Activated T-helper 17 cell treated with anti-CD3 and anti-CD28 coated beads, Interleukin-2, amount 50 U/mL, for 72 hours (primary cell): Measurements from ENCODE around the gene ETNK2. TPM values are rescaled to one million over a fixed set of nuclear protein-coding genes. Genes with fewer than 3 reads are reported as not detected.
"Not testable (repeated sequence)": the region's sequence is repeated elsewhere in the genome, so short reads cannot be mapped to it uniquely, and the experiment has no call there.

Experiments used
- ATAC-seq: fragments of 150-1000 bp; cut with Tn5 transposase; replicated peaks from 2 replicates; pipeline ENCODE4 v1.10.0; 2021; ENCODE audit warnings: mild to moderate bottlenecking, moderate library complexity
- H3K27ac Mint-ChIP-seq: one replicate; pipeline ENCODE4 v1.8.0; 2022; ENCODE audit warnings: mixed read lengths
- H3K27me3 Mint-ChIP-seq: one replicate; pipeline ENCODE4 v1.8.0; 2022; ENCODE audit warnings: mixed read lengths
- H3K36me3 Mint-ChIP-seq: one replicate; pipeline ENCODE4 v1.8.0; 2022; ENCODE audit warnings: low read depth, mild to moderate bottlenecking, mixed read lengths
- H3K4me1 Mint-ChIP-seq: one replicate; pipeline ENCODE4 v1.8.0; 2022; ENCODE audit warnings: mixed read lengths
- H3K4me3 Mint-ChIP-seq: one replicate; pipeline ENCODE4 v1.8.0; 2022; ENCODE audit warnings: mild to moderate bottlenecking, mixed read lengths
- H3K9me3 Mint-ChIP-seq: one replicate; pipeline ENCODE4 v1.8.0; 2022; ENCODE audit warnings: mixed read lengths
- total RNA-seq, 2 donors: library from RNA; stranded (reverse); gene quantifications; one replicate each; pipeline ENCODE4 v1.2.3, GENCODE V29; 2022

The ETNK2 gene
- total RNA-seq, 2 donors from 2014 or later, result 0.35 to 0.42 TPM

GRCh38 chr1:204112876-204113730, 38.7 kb downstream of the ETNK2 start:
- Mint-ChIP-seq H3K4me1 (no peaks in the 10 kb centered on the region), H3K27me3 (no peaks in the 10 kb centered on the region), H3K36me3 (no peaks in the 10 kb centered on the region), H3K4me3 (no peak overlapping the region), H3K27ac (peak overlapping the region; percentile 58), H3K9me3 (no peaks in the 10 kb centered on the region)
- no peak for ATAC-seq

DNA sequence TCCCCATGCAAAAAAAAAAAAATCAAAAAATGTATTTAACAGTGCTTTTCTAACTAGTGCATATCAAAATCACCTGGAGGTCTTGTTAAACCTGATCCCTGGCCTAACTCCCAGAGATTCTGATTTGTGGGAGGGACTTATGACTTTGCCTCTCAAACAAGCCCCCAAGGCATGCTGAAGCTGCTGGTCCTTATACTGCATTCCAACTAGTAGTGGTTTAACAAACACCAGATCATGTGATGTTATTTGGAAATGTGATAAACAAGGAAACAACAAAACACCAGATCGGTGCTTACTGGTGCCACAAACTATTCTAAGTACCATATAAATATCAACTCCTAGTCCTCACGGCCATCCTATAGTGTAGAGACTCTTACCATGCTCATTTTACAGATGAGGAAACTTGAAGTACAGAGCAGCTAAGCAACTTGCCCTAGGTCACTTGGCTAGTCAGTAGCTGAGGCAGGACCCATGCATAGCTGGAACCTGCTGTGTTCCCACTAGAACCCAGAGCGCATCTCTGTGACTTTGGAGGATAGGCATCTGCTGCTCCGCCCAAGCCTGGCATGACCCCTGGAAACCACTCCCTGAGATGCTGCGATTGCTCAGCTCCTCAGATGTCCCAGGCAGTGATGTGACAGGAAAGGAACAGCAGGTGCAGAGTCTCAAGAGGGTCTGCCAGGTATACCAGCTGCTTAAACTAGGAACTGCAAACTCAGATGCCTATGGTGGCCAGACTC, 40.8 kb downstream of the ETNK2 start:
- no peaks in the 10 kb centered on the region for H3K27me3 Mint-ChIP-seq
- no peaks in the 10 kb centered on the region for H3K9me3 Mint-ChIP-seq
- ATAC-seq, result no peak
- H3K36me3 Mint-ChIP-seq, result no peaks in the 10 kb centered on the region
- H3K27ac Mint-ChIP-seq, result no peak overlapping the region
- no peaks in the 10 kb centered on the region for H3K4me1 Mint-ChIP-seq
- H3K4me3 Mint-ChIP-seq, result no peak overlapping the region

GRCh38 chr1:204108312-204109141, 43.3 kb downstream of the ETNK2 start:
- Mint-ChIP-seq H3K27ac (peak overlapping the region; percentile 58), H3K4me3 (no peak overlapping the region), H3K9me3 (no peaks in the 10 kb centered on the region), H3K4me1 (peaks cover 8% of the 10 kb centered on the region), H3K36me3 (no peaks in the 10 kb centered on the region), H3K27me3 (no peaks in the 10 kb centered on the region)
- no peak for ATAC-seq

- Mint-ChIP-seq H3K9me3 (no peaks in the 10 kb centered on the region), H3K27ac (no peak overlapping the region), H3K27me3 (no peaks in the 10 kb centered on the region), H3K36me3 (no peaks in the 10 kb centered on the region), H3K4me1 (peaks cover 11% of the 10 kb centered on the region), H3K4me3 (no peak overlapping the region)
- no peak for ATAC-seq
Observed at GRCh38 chr1:204107892-204108291, 44.0 kb downstream of the ETNK2 start.

- no peaks in the 10 kb centered on the region for H3K9me3 Mint-ChIP-seq
- H3K27me3 Mint-ChIP-seq, result no peaks in the 10 kb centered on the region
- ATAC-seq, result no peak
- H3K4me3 Mint-ChIP-seq, result no peak overlapping the region
- no peaks in the 10 kb centered on the region for H3K36me3 Mint-ChIP-seq
- no peak overlapping the region for H3K27ac Mint-ChIP-seq
- peaks cover 19% of the 10 kb centered on the region for H3K4me1 Mint-ChIP-seq
Observed at GRCh38 chr1:204106825-204107224, 45.0 kb downstream of the ETNK2 start.

- Mint-ChIP-seq H3K27ac (peak overlapping the region; percentile 88), H3K4me3 (peak overlapping the region; percentile 61), H3K27me3 (no peaks in the 10 kb centered on the region), H3K36me3 (no peaks in the 10 kb centered on the region), H3K9me3 (no peaks in the 10 kb centered on the region), H3K4me1 (peaks cover 19% of the 10 kb centered on the region)
- ATAC-seq, result no peak
Observed at GRCh38 chr1:204105131-204105515, 46.7 kb downstream of the ETNK2 start.

GRCh38 chr1:204104331-204105130, 47.3 kb downstream of the ETNK2 start:
- Mint-ChIP-seq H3K4me1 (peaks cover 19% of the 10 kb centered on the region), H3K27ac (peak overlapping the region; percentile 88), H3K9me3 (no peaks in the 10 kb centered on the region), H3K36me3 (no peaks in the 10 kb centered on the region), H3K4me3 (peak overlapping the region; percentile 61), H3K27me3 (no peaks in the 10 kb centered on the region)
- peak; percentile 51 for ATAC-seq

GRCh38 chr1:204103431-204103741, 48.5 kb downstream of the ETNK2 start:
- H3K4me3 Mint-ChIP-seq, result peak overlapping the region; percentile 67

DNA sequence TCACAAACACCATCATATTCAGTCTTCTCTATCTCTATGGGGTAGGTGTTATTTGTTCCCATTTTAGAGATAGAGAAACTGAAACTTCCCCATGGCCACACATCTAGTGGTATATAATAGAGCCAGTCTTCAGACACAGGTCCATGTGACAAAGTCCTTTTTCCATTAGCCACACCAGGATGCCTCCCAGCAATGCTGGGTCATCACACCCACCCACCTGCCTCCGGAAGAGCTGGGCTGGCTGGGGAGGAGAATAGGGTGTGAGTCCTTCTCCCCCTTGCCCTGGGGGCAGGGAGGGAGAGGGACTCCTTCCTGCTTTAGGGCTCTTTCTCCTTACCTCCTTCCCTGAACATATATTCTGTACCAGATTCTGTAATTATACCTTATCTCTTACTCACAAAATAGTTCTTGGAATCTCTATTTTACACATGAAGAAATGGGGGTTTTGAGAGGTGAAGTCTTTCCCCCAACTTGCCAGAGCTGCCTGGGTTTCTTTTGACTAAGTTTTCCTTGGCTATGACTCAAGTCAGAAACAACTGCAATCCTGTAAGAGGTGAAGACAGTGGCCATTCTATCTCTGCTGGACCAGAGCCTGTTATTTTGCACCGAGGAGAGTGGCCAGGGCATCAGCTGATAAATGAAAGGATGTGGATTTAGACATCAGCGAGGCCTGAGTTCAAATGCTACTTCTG, 49.0 kb downstream of the ETNK2 start:
- peak; percentile 58 for ATAC-seq
- Mint-ChIP-seq H3K9me3 (no peaks in the 10 kb centered on the region), H3K4me3 (peak overlapping the region; percentile 67)

More at GRCh38 chr1:204103431-204103741, 48.5 kb downstream of the ETNK2 start:
- Mint-ChIP-seq H3K27me3 (no peaks in the 10 kb centered on the region), H3K4me1 (peaks cover 19% of the 10 kb centered on the region), H3K36me3 (no peaks in the 10 kb centered on the region), H3K27ac (peak overlapping the region; percentile 68), H3K9me3 (no peaks in the 10 kb centered on the region)
- no peak for ATAC-seq

DNA sequence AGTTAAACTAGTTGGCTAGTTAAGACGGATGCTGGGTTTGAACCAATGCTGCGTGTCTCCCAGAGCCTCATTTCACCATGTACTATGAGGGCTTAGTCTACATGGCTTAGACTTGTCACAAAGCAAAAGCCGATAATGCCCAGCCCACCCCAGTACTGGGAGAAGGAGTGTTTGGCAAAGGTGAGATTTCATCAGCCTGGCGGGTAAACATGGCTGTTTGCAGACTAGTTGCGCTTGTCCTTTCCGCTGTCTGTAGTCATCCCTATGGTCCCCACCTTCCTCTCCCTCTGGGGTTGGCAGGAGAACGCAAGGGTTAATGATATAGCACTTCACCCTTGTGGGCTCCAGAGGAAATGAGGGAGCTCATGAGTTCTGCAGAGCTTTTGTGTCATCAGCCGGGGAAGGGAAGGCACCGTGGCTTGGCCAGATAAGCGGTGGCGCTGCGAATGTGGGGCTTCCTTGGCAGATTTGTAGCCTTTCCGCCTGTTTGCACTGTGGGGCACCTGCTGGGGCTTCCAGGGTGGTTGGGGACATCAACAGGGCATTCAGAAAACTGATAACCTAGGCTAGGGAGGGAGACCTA, 49.7 kb downstream of the ETNK2 start:
- peak; percentile 10 for ATAC-seq
- peaks cover 19% of the 10 kb centered on the region for H3K4me1 Mint-ChIP-seq
- H3K27me3 Mint-ChIP-seq, result no peaks in the 10 kb centered on the region
- H3K36me3 Mint-ChIP-seq, result no peaks in the 10 kb centered on the region
- H3K4me3 Mint-ChIP-seq, result peak overlapping the region; percentile 67
- H3K9me3 Mint-ChIP-seq, result no peaks in the 10 kb centered on the region
- peak overlapping the region; percentile 68 for H3K27ac Mint-ChIP-seq

More for the DNA sequence above, 49.0 kb downstream of the ETNK2 start:
- Mint-ChIP-seq H3K27ac (peak overlapping the region; percentile 68), H3K27me3 (no peaks in the 10 kb centered on the region), H3K36me3 (no peaks in the 10 kb centered on the region), H3K4me1 (peaks cover 19% of the 10 kb centered on the region)

DNA sequence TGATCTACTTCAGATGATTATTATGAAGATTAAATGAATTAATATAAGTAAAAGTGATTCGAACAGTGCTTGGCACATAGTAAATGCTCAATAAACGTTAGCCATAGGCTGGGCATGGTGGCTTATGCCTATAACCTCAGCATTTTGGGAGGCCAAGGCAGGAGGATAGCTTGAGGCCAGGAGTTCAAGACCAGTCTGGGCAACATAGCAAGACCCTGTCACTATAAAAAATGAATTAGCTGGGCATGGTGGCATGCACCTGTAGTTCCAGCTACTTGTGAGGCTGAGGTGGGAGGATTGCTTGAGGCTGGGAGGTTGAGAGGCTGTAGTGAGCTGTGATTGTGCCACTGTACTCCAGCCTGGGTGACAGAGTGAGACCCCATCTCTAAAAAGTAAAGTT, 52.1 kb downstream of the ETNK2 start:
- H3K27me3 Mint-ChIP-seq, H3K27ac Mint-ChIP-seq, H3K9me3 Mint-ChIP-seq, H3K36me3 Mint-ChIP-seq, H3K4me3 Mint-ChIP-seq, ATAC-seq: not testable (repeated sequence)
- peaks cover 15% of the 10 kb centered on the region for H3K4me1 Mint-ChIP-seq

- no peak for ATAC-seq
- H3K4me1 Mint-ChIP-seq, result peaks cover 11% of the 10 kb centered on the region
Observed at GRCh38 chr1:204098683-204099082, 53.2 kb downstream of the ETNK2 start.

GRCh38 chr1:204096931-204097330, 54.9 kb downstream of the ETNK2 start:
- no peaks in the 10 kb centered on the region for H3K9me3 Mint-ChIP-seq
- H3K36me3 Mint-ChIP-seq, result no peaks in the 10 kb centered on the region
- H3K4me1 Mint-ChIP-seq, result no peaks in the 10 kb centered on the region
- no peak overlapping the region for H3K4me3 Mint-ChIP-seq
- peak; percentile 28 for ATAC-seq
- no peak overlapping the region for H3K27ac Mint-ChIP-seq
- no peaks in the 10 kb centered on the region for H3K27me3 Mint-ChIP-seq

More at GRCh38 chr1:204098683-204099082, 53.2 kb downstream of the ETNK2 start:
- Mint-ChIP-seq H3K4me3 (no peak overlapping the region), H3K9me3 (no peaks in the 10 kb centered on the region), H3K27ac (peak overlapping the region; percentile 15), H3K27me3 (no peaks in the 10 kb centered on the region), H3K36me3 (no peaks in the 10 kb centered on the region)
